Measurements from ENCODE around the gene OBSCN.
"Not testable (repeated sequence)": the region's sequence is repeated elsewhere in the genome, so short reads cannot be mapped to it uniquely, and the experiment has no call there.

OBSCN gene

GRCh38 chr1:228214921-228215662, 7.2 kb downstream of the OBSCN start:
- DNase-seq: no peak

- no peak for DNase-seq
Observed at GRCh38 chr1:228215663-228216116, 7.8 kb downstream of the OBSCN start.

GRCh38 chr1:228216371-228217320, 8.8 kb downstream of the OBSCN start:
- no peak for DNase-seq

- DNase-seq: no peak
Observed at GRCh38 chr1:228217551-228218344, 9.9 kb downstream of the OBSCN start.

GRCh38 chr1:228218513-228219244, 10.8 kb downstream of the OBSCN start:
- DNase-seq: no peak

- no peak for DNase-seq
Observed at GRCh38 chr1:228219245-228219961, 11.6 kb downstream of the OBSCN start.

GRCh38 chr1:228219962-228220780, 12.3 kb downstream of the OBSCN start:
- no peak for DNase-seq

GRCh38 chr1:228221097-228221496, 13.3 kb downstream of the OBSCN start:
- not testable (repeated sequence) for DNase-seq

- DNase-seq: no peak
Observed at GRCh38 chr1:228222548-228222947, 14.7 kb downstream of the OBSCN start.

GRCh38 chr1:228224198-228225164, 16.6 kb downstream of the OBSCN start:
- no peak for DNase-seq

GRCh38 chr1:228225165-228225710, 17.4 kb downstream of the OBSCN start:
- DNase-seq: no peak

GRCh38 chr1:228225740-228226139, 17.9 kb downstream of the OBSCN start:
- DNase-seq: no peak

- no peak for DNase-seq
Observed at GRCh38 chr1:228226141-228226874, 18.5 kb downstream of the OBSCN start.

GRCh38 chr1:228226956-228227791, 19.3 kb downstream of the OBSCN start:
- no peak for DNase-seq

GRCh38 chr1:228228147-228228546, 20.3 kb downstream of the OBSCN start:
- DNase-seq: not testable (repeated sequence)

GRCh38 chr1:228228601-228229074, 20.8 kb downstream of the OBSCN start:
- DNase-seq: no peak

GRCh38 chr1:228231189-228231588, 23.3 kb downstream of the OBSCN start:
- no peak for DNase-seq
